Measurements from ENCODE around the gene GLP1R. TPM values are rescaled to one million over a fixed set of nuclear protein-coding genes. Genes with fewer than 3 reads are reported as not detected.
"Not testable (repeated sequence)": the region's sequence is repeated elsewhere in the genome, so short reads cannot be mapped to it uniquely, and the experiment has no call there.

The GLP1R gene
- total RNA-seq, 1 experiment from 2014 or later, result not detected

DNA sequence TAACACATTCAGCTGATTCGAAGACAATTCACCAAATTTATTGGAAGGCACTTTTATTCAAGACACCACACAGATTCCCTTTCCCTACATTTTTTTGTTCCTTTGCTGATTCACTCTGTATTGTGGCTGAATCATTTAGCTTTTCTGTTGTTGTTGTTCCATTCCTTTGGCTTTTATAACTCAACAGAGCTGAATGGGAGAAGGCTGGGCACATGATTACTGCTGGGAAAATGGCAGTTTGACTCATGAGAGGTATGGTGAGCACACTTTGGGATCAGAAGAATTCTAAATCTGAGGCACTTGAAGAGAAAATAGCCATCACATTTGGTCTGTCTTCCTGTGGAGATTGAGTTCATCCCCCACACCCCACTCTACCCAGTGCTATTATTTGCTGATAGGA is 82.1 kb downstream of the GLP1R start:
- TF ChIP-seq EZH2 (IDR thresholded peaks at IDR 0.05; ENCODE audit: borderline replicate concordance, low read depth, low read length, poor library complexity, severe bottlenecking), result no peak
- TF ChIP-seq, protein P1, sequence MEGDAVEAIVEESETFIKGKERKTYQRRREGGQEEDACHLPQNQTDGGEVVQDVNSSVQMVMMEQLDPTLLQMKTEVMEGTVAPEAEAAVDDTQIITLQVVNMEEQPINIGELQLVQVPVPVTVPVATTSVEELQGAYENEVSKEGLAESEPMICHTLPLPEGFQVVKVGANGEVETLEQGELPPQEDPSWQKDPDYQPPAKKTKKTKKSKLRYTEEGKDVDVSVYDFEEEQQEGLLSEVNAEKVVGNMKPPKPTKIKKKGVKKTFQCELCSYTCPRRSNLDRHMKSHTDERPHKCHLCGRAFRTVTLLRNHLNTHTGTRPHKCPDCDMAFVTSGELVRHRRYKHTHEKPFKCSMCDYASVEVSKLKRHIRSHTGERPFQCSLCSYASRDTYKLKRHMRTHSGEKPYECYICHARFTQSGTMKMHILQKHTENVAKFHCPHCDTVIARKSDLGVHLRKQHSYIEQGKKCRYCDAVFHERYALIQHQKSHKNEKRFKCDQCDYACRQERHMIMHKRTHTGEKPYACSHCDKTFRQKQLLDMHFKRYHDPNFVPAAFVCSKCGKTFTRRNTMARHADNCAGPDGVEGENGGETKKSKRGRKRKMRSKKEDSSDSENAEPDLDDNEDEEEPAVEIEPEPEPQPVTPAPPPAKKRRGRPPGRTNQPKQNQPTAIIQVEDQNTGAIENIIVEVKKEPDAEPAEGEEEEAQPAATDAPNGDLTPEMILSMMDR (conservative IDR thresholded peaks at IDR 0.05; ENCODE audit: low read depth, low read length), result no peak
- DNase-seq (ENCODE audit: low spot score), result no peak
- ChIA-PET CTCF (no interaction called here), POLR2A (ENCODE audit: low non-redundant PET) (no interaction called here)
- intact Hi-C loops (cut with micrococcal nuclease; ENCODE audit: unreplicated experiment), result no loop called here
- H3K36me3 ChIP-seq (ENCODE audit: insufficient read depth, low read length, poor library complexity, severe bottlenecking), result no peaks in the 10 kb centered on the region
- BruUV-seq (replicated peaks), result no TSS peak
- H3K27ac ChIP-seq (ENCODE audit: low read depth, low read length, poor library complexity, severe bottlenecking), result no peak overlapping the region
- no peaks in the 10 kb centered on the region for H3K4me1 ChIP-seq (ENCODE audit: insufficient read depth, low read length, poor library complexity, severe bottlenecking)
- no peak overlapping the region for H3K4me3 ChIP-seq (ENCODE audit: low read depth, low read length, poor library complexity, severe bottlenecking)
- H3K9me3 ChIP-seq (ENCODE audit: low read depth, low read length, poor library complexity, severe bottlenecking), result no peaks in the 10 kb centered on the region
- H3K27me3 ChIP-seq (replicated peaks; ENCODE audit: insufficient read depth, low read depth, low read length, poor library complexity), result peaks cover under 1% of the 10 kb centered on the region

DNA sequence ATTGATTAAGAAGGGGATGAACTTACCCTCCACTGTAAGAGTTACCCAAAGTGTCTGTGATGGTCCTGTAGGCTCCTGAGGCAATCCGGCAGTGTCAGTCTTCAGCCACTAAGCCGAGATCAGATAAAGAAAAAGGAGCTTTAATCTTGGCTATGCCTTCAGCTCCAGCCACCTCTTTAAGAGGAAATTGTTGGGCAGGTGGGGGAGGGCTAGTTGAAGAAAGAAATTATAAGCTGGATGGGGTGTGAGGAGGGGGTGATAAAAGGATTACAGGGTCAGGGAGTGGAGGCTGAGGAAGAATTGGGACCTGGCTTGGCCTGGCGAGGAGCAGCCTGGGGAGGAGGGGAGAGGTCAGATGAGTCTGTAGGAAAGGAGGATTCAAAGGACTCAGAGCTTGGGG is 86.2 kb downstream of the GLP1R start:
- CTCF ChIA-PET; POLR2A ChIA-PET (ENCODE audit: low non-redundant PET): not testable (repeated sequence)

DNA sequence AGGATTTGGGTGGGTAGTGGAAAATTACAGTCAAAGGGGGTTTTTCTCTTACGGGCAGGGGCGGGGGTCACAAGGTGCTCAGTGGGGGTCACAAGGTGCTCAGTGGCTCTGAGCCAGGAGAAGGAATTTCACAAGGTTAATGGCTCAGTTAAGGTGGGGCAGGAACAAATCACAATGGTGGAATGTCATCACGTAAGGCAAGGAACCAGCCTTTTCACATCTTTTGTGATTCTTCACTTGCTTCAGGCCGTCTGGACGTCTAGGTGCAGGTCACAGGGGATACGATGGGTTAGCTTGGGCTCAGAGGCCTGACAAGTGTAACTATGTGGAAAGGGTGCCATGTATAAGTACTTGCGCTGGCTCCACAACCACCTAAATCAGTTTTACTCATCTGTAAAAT is 87.6 kb downstream of the GLP1R start:
- H3K36me3 ChIP-seq (ENCODE audit: insufficient read depth, low read length, poor library complexity, severe bottlenecking); H3K9me3 ChIP-seq (ENCODE audit: low read depth, low read length, poor library complexity, severe bottlenecking); DNase-seq (ENCODE audit: low spot score); BruUV-seq (replicated peaks); H3K27ac ChIP-seq (ENCODE audit: low read depth, low read length, poor library complexity, severe bottlenecking); intact Hi-C loops (cut with micrococcal nuclease; ENCODE audit: unreplicated experiment); CTCF ChIA-PET; POLR2A ChIA-PET (ENCODE audit: low non-redundant PET); H3K4me1 ChIP-seq (ENCODE audit: insufficient read depth, low read length, poor library complexity, severe bottlenecking); H3K27me3 ChIP-seq (replicated peaks; ENCODE audit: insufficient read depth, low read depth, low read length, poor library complexity); H3K4me3 ChIP-seq (ENCODE audit: low read depth, low read length, poor library complexity, severe bottlenecking): not testable (repeated sequence)

More for the DNA sequence above, 86.2 kb downstream of the GLP1R start:
- intact Hi-C loops (cut with micrococcal nuclease; ENCODE audit: unreplicated experiment); H3K4me1 ChIP-seq (ENCODE audit: insufficient read depth, low read length, poor library complexity, severe bottlenecking); DNase-seq (ENCODE audit: low spot score); H3K9me3 ChIP-seq (ENCODE audit: low read depth, low read length, poor library complexity, severe bottlenecking); H3K36me3 ChIP-seq (ENCODE audit: insufficient read depth, low read length, poor library complexity, severe bottlenecking); H3K27ac ChIP-seq (ENCODE audit: low read depth, low read length, poor library complexity, severe bottlenecking); H3K4me3 ChIP-seq (ENCODE audit: low read depth, low read length, poor library complexity, severe bottlenecking); BruUV-seq (replicated peaks); H3K27me3 ChIP-seq (replicated peaks; ENCODE audit: insufficient read depth, low read depth, low read length, poor library complexity): not testable (repeated sequence)

DNA sequence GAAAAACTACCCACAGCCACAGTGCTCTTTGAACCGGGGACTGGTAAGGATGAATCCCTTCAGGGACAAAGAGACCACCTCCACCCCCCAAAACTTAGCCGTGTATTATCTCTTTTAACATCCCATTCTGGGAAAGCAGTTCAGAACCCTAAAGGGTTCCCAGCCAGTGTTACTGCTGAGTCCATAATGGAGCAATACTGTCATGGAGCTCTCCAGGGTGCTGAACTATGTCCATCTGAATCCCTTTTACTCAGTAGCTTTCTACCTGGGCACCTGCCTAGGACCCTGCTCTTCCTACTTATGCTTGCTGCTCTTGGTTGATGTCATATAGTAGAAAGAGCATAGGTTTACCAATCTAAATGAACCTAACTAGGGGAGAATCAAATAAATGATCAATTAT is 88.7 kb downstream of the GLP1R start:
- BruUV-seq (replicated peaks), result no TSS peak
- Histone ChIP-seq H3K27ac (ENCODE audit: low read depth, low read length, poor library complexity, severe bottlenecking) (no peak overlapping the region), H3K4me1 (ENCODE audit: insufficient read depth, low read length, poor library complexity, severe bottlenecking) (no peaks in the 10 kb centered on the region), H3K36me3 (ENCODE audit: insufficient read depth, low read length, poor library complexity, severe bottlenecking) (no peaks in the 10 kb centered on the region), H3K4me3 (ENCODE audit: low read depth, low read length, poor library complexity, severe bottlenecking) (no peak overlapping the region), H3K27me3 (replicated peaks; ENCODE audit: insufficient read depth, low read depth, low read length, poor library complexity) (peaks cover 14% of the 10 kb centered on the region), H3K9me3 (ENCODE audit: low read depth, low read length, poor library complexity, severe bottlenecking) (no peaks in the 10 kb centered on the region)
- DNase-seq (ENCODE audit: low spot score), result peak; percentile 58
- intact Hi-C loops (cut with micrococcal nuclease; ENCODE audit: unreplicated experiment), result no loop called here
- TF ChIP-seq EZH2 (IDR thresholded peaks at IDR 0.05; ENCODE audit: borderline replicate concordance, low read depth, low read length, poor library complexity, severe bottlenecking), result no peak
- TF ChIP-seq, protein P1 (conservative IDR thresholded peaks at IDR 0.05; ENCODE audit: low read depth, low read length), result no peak
- POLR2A ChIA-PET (ENCODE audit: low non-redundant PET), result no interaction called here
- CTCF ChIA-PET, result interaction anchor here (0.6 kb wide), 1 partner anchor 641 kb away, joined by 3 read pairs; no protein-coding TSS in a partner anchor

Other genes with a start within 250 kb of the GLP1R start
- 15.8 and 16.2 TPM in 2 replicates for gene SAYSD1, start 66.4 kb downstream of the GLP1R start, total RNA-seq (2021)
- 0.09 TPM in 1 of 2 replicates, not detected in the other for gene KCNK5, start 180.7 kb downstream of the GLP1R start, total RNA-seq (2021)